GM23248 (cell line): Measurements from ENCODE around the gene CFAP119.

ENCODE experiments used
- EZH2 ChIP-seq: fragments of 200-600 bp; sonication (generic); IDR thresholded peaks from 2 replicates; pipeline ENCODE4 v1.6.1; 2018; ENCODE audit warnings: antibody characterized with exemption, mild to moderate bottlenecking; ENCODE audit not compliant: insufficient read depth, poor library complexity, severe bottlenecking
- EZH2phosphoT487 ChIP-seq: fragments of 200-600 bp; sonication (generic); IDR thresholded peaks from 2 replicates; pipeline ENCODE4 v1.6.1; 2018; ENCODE audit warnings: antibody characterized with exemption, moderate library complexity, mild to moderate bottlenecking, low read depth; ENCODE audit not compliant: insufficient read depth

GRCh38 chr16:30794634-30795033 lies 32.8 kb upstream of the CFAP119 start:
- TF ChIP-seq EZH2phosphoT487 (no peak), EZH2 (no peak)
